ENCODE data around the gene SPTLC3.

DNA sequence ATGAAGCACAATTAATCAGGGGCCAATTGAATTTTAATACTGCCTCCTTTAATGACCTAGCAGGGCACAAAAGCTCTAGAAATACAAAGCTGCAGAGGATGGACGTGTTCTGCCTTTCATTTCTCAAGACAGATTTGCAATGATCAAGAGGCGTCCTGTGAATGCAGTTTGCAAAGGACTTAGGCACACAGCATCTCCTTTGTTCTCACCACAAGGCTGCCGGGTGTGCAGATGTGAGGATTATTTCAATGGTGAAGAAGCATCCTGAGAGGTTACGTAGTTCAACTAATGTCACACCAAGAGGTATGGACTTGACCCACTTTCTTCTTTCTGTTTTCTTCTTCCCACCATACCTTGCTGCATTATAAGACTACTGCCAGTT, 42.9 kb upstream of the SPTLC3 start:
- TF ChIP-seq EZH2phosphoT487 (IDR thresholded peaks at IDR 0.05; ENCODE audit: borderline replicate concordance, low read depth, low read length): no peak
- TF ChIP-seq, protein P1, sequence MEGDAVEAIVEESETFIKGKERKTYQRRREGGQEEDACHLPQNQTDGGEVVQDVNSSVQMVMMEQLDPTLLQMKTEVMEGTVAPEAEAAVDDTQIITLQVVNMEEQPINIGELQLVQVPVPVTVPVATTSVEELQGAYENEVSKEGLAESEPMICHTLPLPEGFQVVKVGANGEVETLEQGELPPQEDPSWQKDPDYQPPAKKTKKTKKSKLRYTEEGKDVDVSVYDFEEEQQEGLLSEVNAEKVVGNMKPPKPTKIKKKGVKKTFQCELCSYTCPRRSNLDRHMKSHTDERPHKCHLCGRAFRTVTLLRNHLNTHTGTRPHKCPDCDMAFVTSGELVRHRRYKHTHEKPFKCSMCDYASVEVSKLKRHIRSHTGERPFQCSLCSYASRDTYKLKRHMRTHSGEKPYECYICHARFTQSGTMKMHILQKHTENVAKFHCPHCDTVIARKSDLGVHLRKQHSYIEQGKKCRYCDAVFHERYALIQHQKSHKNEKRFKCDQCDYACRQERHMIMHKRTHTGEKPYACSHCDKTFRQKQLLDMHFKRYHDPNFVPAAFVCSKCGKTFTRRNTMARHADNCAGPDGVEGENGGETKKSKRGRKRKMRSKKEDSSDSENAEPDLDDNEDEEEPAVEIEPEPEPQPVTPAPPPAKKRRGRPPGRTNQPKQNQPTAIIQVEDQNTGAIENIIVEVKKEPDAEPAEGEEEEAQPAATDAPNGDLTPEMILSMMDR (conservative IDR thresholded peaks at IDR 0.05; ENCODE audit: low read length): no peak
